Subcutaneous adipose tissue (tissue), 4 donors: ENCODE data around the gene PDK2. TPM values are rescaled to one million over a fixed set of nuclear protein-coding genes. Genes with fewer than 3 reads are reported as not detected.

ENCODE experiments used
- CTCF ChIP-seq: fragments of 450-650 bp; IDR thresholded peaks from one replicate; pipeline ENCODE4 v1.5.1; 2016; ENCODE audit warnings: low read depth, mild to moderate bottlenecking, control low read depth, antibody characterized with exemption, moderate library complexity
- total RNA-seq, 4 donors: library from RNA; depleted of rRNA; stranded (reverse); fragments of >200 nt; gene quantifications; one replicate each; pipeline ENCODE4 v1.1.0, GENCODE V29; 2016

Gene PDK2
- total RNA-seq, 4 donors from 2014 or later, result 37.4 to 157 (median 43.1) TPM

DNA sequence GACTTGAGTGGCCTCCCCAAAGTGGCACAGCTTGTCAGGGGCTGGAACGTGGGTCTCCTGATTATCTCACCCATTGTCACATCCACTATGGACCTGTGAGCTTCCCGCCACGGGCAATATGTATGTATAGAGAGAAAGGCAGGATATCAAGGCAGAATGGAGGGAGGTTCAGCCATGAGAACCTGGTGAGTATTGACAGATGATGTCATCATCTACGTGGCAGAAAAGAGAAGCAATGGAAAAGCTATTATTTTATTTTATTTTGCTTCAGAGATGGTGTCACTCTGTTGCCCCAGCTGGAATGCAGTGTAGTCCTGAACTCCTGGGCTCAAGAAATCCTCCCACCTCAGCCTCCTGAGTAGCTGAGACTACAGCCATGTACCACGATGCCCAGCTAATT, 13.4 kb upstream of the PDK2 start:
- no peak for TF ChIP-seq CTCF

DNA sequence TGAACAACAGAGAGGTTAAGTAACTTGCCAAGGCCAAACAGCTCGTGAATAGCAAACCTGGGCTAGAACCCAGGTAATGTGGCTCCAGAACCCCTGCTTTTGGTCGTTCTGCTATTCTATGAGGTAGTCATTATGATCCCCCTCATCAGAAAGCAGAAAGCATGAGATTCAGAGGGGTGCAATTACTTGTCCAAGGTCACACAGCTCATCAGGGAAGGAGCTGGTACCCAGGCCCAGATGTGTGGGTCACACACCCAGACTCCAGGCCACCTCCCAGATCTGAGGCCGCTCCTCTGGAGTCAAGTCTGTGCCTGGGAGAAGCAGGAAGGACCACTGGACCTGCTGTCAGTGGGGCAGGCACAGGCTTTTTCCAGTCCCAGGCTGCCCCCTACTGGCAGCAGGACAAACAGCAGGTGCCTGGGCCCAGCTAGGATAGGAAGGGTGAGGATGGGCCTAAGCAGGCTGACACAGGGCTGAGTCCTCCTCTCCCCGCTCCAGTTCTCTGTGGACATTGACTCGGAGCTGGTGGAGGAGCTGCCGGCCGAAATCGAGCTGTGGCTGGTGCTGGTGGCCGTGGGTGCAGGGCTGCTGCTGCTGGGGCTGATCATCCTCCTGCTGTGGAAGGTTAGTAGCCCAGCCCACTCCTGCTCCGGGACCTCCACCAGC, 7.8 kb upstream of the PDK2 start:
- no peak for TF ChIP-seq CTCF

- TF ChIP-seq CTCF, result no peak
Measured at GRCh38 chr17:50087912-50088405, 7.2 kb upstream of the PDK2 start.

- TF ChIP-seq CTCF, result no peak
Measured at GRCh38 chr17:50088952-50089825, 6.0 kb upstream of the PDK2 start.

DNA sequence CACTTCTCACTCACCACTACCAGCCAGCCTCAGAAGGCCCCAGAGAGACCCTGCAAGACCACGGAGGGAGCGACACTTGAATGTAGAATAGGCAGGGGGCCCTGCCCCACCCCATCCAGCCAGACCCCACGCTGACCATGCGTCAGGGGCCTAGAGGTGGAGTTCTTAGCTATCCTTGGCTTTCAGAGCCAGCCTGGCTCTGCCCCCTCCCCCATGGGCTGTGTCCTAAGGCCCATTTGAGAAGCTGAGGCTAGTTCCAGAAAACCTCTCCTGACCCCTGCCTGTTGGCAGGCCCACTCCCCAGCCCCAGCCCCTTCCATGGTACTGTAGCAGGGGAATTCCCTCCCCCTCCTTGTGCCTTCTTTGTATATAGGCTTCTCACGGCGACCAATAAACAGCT, 5.1 kb upstream of the PDK2 start:
- no peak for TF ChIP-seq CTCF

GRCh38 chr17:50090971-50091917, 3.9 kb upstream of the PDK2 start:
- TF ChIP-seq CTCF, result no peak
